Stimulated activated CD8-positive, alpha-beta memory T cell treated with anti-CD3 and anti-CD28 coated beads, Interleukin-15, amount 100 ng/mL, for 24 hours (primary cell): Measurements from ENCODE around the gene ECE1.
"Not testable (repeated sequence)": the region's sequence is repeated elsewhere in the genome, so short reads cannot be mapped to it uniquely, and the experiment has no call there.

Source experiments
- DNase-seq: peaks from one replicate; pipeline ENCODE4 v3.0.0-alpha.2; 2020; ENCODE audit warnings: low read depth

Gene ECE1

DNA sequence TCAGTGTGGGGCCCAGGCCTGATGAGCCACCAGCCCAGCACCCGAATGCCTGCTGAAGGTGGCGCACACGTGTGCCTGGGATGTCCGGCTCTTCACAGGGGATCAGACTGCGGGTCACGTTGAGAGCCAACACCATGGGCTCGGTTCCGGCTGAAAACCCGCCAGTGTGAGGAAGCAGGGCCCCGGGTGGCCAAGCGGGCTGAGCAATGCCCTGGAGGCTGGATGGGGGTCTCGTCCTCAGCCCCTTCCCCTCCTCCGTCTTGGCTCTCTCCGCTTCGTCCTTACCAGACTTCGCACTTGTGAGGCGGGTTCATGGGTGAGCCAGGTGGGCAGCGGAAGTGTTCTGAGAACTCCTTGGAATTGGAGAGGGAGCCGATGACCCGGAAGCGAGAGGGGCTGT lies 70.6 kb downstream of the ECE1 start:
- DNase-seq, result no peak

DNA sequence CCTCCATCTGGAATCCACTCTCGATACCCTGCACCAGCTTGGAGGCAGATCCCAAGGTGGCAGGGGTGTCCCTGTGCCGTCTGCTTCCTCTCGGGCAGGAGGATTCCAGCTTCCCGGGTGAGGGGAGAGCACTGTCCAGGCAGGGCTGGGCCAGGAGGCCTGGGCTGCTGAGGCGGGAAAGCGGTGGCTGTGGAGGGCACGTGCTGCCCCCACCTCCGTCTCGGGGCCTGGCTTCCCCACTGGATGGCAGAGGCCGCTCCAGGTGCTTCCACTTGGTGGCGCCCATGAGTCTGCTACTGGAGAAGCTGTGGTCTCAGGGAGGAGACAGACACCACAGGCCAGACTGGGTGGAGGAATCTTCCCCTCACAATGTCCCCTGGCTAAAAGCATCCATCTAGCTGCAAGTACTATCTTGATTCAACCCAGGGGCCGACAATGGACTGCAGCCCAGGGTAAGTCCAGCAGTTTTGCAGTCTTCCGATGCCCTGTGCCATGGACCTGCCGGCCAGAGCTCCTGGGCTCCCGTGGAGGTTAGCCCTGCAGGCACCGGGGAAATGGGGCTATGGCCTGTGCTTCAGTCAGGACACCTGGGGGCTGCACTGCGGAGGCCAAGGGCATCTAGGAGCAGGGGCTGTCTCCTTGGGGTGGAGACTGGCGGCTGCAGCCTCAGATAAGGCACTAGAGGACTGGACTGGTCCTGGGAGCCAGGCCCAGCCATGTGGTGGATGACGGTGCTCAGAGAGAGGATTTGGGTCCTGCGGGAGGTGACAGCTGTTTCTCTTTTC lies 72.3 kb downstream of the ECE1 start:
- peak; percentile 6 for DNase-seq

DNA sequence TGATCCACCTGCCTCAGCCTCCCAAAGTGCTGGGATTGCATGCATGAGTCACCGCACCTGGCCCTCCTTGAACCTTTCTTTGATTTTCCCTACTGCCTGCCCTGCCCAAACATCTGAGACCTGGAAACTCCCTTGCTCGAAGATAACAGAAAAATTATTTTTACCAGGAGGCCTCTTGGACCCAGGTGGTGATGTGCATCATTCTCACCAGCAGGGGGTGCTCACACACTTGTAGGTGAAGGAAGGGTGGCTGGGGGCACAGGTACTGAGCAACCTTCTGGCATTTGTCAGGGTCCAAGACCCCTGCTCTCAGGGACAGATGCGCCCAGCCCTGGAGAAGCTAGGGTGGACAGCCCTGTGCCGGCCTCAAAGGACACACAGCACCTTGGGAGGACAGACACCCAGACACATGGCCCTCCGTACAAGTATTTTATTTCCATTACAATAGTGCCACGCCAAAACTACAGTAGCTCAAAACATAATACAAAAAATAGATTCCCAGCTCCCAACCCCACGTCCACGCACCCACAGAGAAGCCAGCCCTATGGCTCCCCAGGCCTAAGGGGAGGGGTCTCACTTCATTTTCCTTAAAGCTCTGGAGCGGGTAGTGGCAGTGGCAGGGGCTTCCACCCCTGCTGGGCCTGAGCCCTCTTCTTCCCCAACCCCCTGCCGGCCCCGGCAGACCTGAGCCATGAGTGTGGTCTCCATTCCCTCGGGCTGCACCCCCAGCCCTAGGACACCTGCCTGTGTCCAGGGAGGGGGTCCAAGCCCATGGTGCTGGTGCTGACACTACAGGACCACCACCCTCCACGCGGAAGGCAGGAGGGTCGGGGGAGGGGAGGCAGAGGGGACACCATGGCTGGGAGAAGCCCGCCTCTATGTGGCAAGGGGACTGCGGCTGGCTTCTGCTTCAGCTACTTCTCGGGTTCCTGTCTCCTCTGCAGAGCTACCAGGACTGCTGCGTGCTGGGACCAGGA lies 73.1 kb downstream of the ECE1 start:
- DNase-seq, result peak; percentile 26

- DNase-seq, result no peak
Measured at GRCh38 chr1:21212126-21212525, 78.1 kb downstream of the ECE1 start.

DNA sequence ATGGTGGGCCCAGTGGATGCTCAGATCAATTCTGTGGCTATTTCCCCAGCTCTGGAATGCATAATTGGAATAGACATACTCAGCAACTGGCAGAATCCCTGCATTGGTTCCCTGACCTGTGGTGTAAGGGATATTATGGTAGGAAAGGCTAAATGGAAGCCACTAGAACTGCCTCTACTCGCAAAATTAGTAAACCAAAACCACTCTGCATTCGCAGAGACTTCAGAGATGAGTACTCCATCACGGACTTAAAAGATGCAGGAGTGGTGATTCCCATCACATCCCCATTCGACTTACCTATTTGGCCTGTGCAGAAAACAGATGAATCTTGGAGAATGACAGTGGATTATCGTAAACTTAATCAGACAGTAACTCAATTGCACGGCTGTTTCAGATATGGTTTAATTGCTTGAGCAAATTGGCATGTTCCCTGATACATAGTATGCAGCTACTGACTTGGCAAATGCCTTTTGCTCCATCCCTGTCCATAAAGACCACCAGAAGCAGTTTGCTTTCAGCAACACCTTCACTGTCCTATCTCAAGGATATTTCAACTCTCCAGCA lies 82.0 kb downstream of the ECE1 start:
- DNase-seq, result not testable (repeated sequence)

- DNase-seq, result no peak
Measured at GRCh38 chr1:21206117-21206516, 84.1 kb downstream of the ECE1 start.

DNA sequence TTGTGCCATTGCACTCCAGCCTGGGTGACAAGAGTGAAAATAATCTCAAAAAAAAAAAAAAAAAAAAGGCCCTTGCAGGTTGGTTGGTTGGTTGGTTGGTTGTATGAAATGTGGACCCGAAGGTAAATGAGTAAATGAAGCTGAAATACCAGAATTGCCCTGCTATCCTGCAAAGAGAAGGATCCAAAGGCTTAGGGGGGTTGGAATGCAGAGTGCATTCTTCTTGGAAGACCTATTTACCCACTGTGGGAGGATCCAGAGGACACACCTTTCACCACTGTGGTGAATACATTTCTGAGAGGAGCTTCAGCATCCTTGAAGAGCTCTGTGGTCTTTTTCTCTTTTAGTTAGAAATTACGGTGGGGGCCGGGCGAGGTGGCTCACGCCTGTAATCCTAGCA lies 84.8 kb downstream of the ECE1 start:
- no peak for DNase-seq

DNA sequence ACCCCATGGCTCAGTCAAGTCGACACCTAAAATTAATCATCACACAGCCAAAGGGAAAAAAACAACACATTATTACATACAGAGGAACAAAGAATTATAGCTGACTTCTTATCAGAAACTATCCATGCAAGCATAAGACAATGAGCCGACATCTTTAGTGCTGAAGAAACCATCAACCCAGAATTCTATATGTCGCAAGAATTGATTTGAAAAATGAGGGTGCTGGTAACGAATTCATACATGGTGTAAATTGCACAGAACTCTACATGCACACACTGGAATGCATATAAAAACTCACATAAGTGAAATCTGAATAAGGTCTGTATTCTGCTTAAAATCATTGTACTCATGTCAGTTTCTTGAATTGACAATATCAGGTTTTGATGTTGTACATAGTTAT lies 88.6 kb downstream of the ECE1 start:
- no peak for DNase-seq

DNA sequence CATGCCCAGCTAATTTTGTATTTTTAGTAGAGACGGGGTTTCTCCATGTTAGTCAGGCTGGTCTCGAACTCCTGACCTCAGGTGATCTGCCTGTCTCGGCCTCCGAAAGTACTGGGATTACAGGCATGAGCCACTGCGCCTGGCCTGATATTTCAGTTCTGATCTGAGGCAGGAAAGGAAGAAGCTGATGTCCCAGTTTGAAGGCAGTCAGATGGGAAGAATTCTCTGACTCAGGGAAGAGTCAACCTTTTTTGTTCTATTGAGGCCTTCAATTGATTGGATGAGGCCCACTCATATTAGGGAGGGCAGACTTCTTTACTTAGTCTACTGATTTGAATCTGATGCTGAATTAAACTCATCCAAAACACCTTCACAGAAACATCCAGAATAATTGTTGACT lies 89.0 kb downstream of the ECE1 start:
- not testable (repeated sequence) for DNase-seq

- no peak for DNase-seq
Measured at GRCh38 chr1:21200767-21201166, 89.5 kb downstream of the ECE1 start.

- no peak for DNase-seq
Measured at GRCh38 chr1:21198929-21199328, 91.3 kb downstream of the ECE1 start.

DNA sequence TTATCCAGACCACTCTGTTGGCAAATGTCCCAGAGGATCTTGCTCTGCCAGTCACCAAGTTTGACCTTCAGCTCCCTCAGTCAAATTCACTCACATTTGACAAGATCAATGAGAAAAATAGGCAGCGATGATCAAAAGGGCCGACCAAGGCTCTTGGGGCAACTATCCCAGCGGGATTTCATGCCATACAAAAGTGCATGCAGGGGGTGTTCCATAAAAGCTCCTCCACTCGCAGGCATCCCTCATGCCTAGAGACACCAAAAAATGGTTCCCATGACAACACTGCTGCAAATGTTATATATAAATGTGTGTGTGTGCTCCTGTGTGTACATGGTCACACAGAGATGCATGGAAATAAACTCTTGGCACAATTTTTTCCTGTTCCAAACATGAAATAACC lies 97.4 kb downstream of the ECE1 start:
- DNase-seq, result no peak

DNA sequence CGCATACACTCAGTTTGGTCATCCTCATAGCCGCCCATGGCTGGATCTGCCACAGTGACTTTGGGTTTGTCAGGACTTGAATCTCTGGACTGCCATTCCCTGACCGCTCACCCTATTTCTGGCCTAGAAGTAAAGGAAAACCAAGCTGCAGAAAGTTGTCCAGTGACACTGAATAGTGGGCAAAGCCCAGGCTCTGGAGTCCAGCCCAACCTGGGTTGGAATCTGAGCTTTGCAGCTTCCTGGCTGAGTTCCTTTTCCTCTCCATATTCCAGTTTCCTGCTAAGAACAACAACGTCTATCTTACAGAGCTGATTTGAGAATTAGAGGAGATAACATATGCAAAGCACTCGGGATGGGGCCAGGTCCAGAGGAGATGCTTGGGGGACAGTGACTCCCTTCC lies 98.0 kb downstream of the ECE1 start:
- no peak for DNase-seq

GRCh38 chr1:21190771-21191170 lies 99.5 kb downstream of the ECE1 start:
- DNase-seq, result not testable (repeated sequence)

GRCh38 chr1:21189906-21190500 lies 100.3 kb downstream of the ECE1 start:
- no peak for DNase-seq

GRCh38 chr1:21189421-21189820 lies 100.8 kb downstream of the ECE1 start:
- no peak for DNase-seq

GRCh38 chr1:21188235-21188634 lies 102.0 kb downstream of the ECE1 start:
- DNase-seq, result no peak

DNA sequence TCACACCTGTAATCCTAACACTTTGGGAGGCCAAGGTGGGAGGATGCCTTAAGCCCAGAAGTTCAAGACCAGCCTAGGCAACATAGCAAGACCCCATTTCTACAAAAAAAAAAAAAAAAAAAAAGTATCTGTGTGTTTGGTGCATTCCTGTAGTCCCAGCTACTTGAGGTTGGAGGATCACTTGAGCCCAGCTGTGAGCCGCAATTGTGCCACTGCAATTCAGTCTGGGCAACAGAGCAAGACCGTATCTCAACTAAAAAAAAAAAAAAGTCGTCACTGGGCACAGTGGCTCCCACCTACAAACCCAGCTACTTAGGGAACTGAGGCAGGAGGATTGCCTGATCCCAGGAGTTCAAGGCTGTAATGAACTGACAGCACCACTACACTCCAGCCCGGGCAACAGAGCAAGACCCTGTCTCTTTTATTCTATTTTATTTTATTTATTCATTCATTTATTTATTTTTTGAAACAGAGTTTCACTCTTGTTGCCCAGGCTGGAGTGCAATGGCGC lies 105.0 kb downstream of the ECE1 start:
- DNase-seq, result no peak

DNA sequence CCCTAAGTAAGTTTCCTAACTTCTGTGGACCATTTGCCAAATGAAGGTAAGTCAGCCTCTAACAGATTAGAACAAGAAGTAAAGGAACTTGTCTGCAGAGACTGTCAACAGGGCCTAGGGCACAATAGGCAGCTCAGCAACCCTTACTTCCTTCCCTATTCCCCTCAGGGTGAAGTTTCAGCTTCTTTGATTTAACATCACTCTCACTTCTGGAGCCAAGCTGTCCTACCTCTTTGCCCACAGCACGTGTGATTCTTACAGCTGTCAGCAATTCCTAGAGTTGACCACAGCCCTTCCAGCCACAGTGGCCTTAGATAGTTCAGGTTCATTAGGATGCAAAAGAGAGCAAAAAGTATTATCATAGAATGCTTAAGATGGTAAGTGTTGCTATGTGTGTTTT lies 106.0 kb downstream of the ECE1 start:
- no peak for DNase-seq

GRCh38 chr1:21182181-21182731 lies 108.0 kb downstream of the ECE1 start:
- DNase-seq, result no peak

DNA sequence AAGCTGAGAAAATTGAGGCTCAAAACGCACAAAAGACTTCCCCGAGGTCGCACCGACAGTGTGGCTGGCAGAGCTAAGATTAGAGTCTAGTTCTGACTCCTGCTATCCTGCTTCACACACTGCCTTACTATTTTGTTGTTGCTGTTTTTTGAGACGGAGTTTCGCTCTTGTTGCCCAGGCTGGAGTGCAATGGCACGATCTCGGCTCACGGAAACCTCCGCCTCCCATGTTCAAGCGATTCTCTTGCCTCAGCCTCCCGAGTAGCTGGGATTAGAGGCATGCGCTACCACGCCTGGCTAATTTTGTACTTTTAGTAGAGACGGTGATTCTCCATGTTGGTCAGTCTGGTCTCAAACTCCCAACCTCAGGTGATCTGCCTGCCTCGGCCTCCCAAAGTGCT lies 112.0 kb downstream of the ECE1 start:
- not testable (repeated sequence) for DNase-seq
